WTC11 (cell line): ENCODE measurements around the gene ITPR2.

ENCODE experiments used
- CTCF ChIP-seq: fragments of 200-600 bp; IDR thresholded peaks from 2 replicates; pipeline ENCODE4 v1.8.0; 2022; ENCODE audit warnings: antibody characterized with exemption
- IRF1 ChIP-seq: sonication (generic); formaldehyde crosslinking; IDR thresholded peaks from 2 replicates; pipeline ENCODE4 v1.8.0; 2023; ENCODE audit warnings: missing genetic modification reagents
- MAX ChIP-seq: sonication (generic); formaldehyde crosslinking; IDR thresholded peaks from 2 replicates; pipeline ENCODE4 v1.8.0; 2022; ENCODE audit warnings: mild to moderate bottlenecking, missing genetic modification reagents
- ZNF121 ChIP-seq: sonication (generic); formaldehyde crosslinking; IDR thresholded peaks from 2 replicates; pipeline ENCODE4 v1.8.0; 2023; ENCODE audit warnings: missing genetic modification reagents

- TF ChIP-seq ZNF121 (no peak), IRF1 (CRISPR knock-in tag) (no peak), MAX (CRISPR knock-in tag) (no peak), CTCF (no peak)
These were observed 6.6 kb downstream of the ITPR2 start for GRCh38 chr12:26826437-26826836.
